NT2/D1 (cell line): Measurements from ENCODE around the gene TM9SF4.

ENCODE experiments used
- DNase-seq: peaks from one replicate; pipeline ENCODE4 v3.0.0-alpha.2; 2011; ENCODE audit warnings: low read depth, low spot score
- H3K27me3 ChIP-seq: 2 replicates; pipeline ENCODE4 v1.6.0; 2011; ENCODE audit warnings: mild to moderate bottlenecking; ENCODE audit not compliant: insufficient read length, insufficient read depth
- H3K36me3 ChIP-seq: 2 replicates; pipeline ENCODE4 v1.6.1; 2011; ENCODE audit warnings: mild to moderate bottlenecking, low read length, mixed read lengths; ENCODE audit not compliant: insufficient read depth, insufficient read length
- H3K4me1 ChIP-seq: 2 replicates; pipeline ENCODE4 v1.5.1; 2011; ENCODE audit not compliant: insufficient read depth, insufficient read length
- H3K4me3 ChIP-seq: 2 replicates; pipeline ENCODE4 v1.5.1; 2011; ENCODE audit warnings: low read depth; ENCODE audit not compliant: insufficient read length
- H3K9ac ChIP-seq: 2 replicates; pipeline ENCODE4 v1.6.0; 2011; ENCODE audit warnings: low read depth; ENCODE audit not compliant: insufficient read length
- H3K9me3 ChIP-seq: 2 replicates; pipeline ENCODE4 v1.5.1; 2011; ENCODE audit warnings: mild to moderate bottlenecking, low read length; ENCODE audit not compliant: insufficient read depth
- SUZ12 ChIP-seq: IDR thresholded peaks from 2 replicates; pipeline ENCODE4 v1.6.1; 2011; ENCODE audit not compliant: insufficient read length, insufficient read depth; ENCODE audit errors: extremely low read depth
- YY1 ChIP-seq: IDR thresholded peaks from 2 replicates; pipeline ENCODE4 v1.6.1; 2011; ENCODE audit not compliant: insufficient read length, insufficient read depth
- ZNF274 ChIP-seq: IDR thresholded peaks from 2 replicates; pipeline ENCODE4 v1.6.1; 2011; ENCODE audit warnings: mild to moderate bottlenecking, low read depth, low read length

The TM9SF4 gene

DNA sequence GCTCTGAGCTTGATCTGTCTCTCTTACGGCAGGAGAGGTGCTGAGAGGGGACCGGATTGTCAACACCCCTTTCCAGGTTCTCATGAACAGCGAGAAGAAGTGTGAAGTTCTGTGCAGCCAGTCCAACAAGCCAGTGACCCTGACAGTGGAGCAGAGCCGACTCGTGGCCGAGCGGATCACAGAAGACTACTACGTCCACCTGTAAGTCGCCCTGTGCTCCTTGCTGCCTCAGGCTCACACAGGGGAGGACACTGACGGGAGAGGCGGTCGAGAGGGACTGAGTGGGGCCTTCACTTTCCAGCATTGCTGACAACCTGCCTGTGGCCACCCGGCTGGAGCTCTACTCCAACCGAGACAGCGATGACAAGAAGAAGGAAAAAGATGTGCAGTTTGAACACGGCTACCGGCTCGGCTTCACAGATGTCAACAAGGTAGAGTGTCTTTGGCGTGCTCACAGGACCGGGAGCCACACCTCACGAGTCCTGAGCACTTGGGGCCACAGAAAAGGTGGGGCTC lies 32.0 kb downstream of the TM9SF4 start:
- DNase-seq = no peak
- H3K9ac ChIP-seq = no peak overlapping the region
- no peaks in the 10 kb centered on the region for H3K4me1 ChIP-seq
- H3K4me3 ChIP-seq = no peak overlapping the region
- no peak for TF ChIP-seq SUZ12
- no peak for TF ChIP-seq ZNF274
- TF ChIP-seq YY1 = no peak
- H3K36me3 ChIP-seq = peaks cover 93% of the 10 kb centered on the region
- no peaks in the 10 kb centered on the region for H3K27me3 ChIP-seq
- H3K9me3 ChIP-seq = no peaks in the 10 kb centered on the region

DNA sequence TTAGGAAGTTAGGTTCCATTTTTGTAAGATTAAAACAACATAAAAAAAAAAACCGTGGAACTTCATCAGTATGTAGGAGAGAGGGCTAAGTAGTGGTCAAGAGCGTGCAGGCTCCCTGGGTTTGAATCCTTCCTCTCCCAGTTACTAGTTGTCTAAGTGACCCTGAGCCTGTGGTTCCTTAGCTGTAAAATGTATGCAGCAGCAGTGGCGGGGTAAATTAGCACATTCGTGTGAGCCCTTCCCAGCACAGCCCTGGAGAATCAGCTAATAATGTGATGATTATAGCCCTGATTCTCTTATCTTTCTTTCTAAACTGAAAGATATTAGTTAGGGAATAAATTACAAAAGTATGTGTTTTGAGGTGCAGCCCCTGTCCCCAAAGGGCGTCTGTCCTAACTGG lies 32.6 kb downstream of the TM9SF4 start:
- TF ChIP-seq YY1 = no peak
- no peak for TF ChIP-seq SUZ12
- TF ChIP-seq ZNF274 = no peak
- H3K9me3 ChIP-seq = no peaks in the 10 kb centered on the region
- H3K4me3 ChIP-seq = no peak overlapping the region
- no peak overlapping the region for H3K9ac ChIP-seq
- H3K36me3 ChIP-seq = peaks cover 93% of the 10 kb centered on the region
- no peaks in the 10 kb centered on the region for H3K4me1 ChIP-seq
- no peak for DNase-seq
- no peaks in the 10 kb centered on the region for H3K27me3 ChIP-seq

DNA sequence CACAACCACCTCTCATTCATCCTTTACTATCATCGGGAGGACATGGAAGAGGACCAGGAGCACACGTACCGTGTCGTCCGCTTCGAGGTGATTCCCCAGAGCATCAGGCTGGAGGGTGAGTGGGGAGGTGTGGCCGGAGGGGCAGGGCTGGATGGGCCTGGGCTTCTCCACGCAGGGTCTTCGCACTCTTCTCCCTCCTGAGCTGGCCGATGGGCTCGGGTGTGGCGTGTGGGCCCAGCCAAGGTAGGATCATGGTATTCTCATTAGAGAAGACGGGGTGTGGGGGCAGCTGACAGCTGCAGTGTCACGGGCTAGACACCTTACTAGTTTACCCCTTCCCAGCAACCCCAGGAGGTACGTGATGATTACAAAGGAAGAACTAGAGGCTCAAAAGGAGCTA lies 33.5 kb downstream of the TM9SF4 start:
- H3K36me3 ChIP-seq = peaks cover 84% of the 10 kb centered on the region
- no peaks in the 10 kb centered on the region for H3K27me3 ChIP-seq
- H3K4me1 ChIP-seq = no peaks in the 10 kb centered on the region
- H3K9me3 ChIP-seq = no peaks in the 10 kb centered on the region
- no peak overlapping the region for H3K4me3 ChIP-seq
- no peak for DNase-seq
- TF ChIP-seq SUZ12 = no peak
- no peak for TF ChIP-seq YY1
- no peak for TF ChIP-seq ZNF274
- no peak overlapping the region for H3K9ac ChIP-seq

DNA sequence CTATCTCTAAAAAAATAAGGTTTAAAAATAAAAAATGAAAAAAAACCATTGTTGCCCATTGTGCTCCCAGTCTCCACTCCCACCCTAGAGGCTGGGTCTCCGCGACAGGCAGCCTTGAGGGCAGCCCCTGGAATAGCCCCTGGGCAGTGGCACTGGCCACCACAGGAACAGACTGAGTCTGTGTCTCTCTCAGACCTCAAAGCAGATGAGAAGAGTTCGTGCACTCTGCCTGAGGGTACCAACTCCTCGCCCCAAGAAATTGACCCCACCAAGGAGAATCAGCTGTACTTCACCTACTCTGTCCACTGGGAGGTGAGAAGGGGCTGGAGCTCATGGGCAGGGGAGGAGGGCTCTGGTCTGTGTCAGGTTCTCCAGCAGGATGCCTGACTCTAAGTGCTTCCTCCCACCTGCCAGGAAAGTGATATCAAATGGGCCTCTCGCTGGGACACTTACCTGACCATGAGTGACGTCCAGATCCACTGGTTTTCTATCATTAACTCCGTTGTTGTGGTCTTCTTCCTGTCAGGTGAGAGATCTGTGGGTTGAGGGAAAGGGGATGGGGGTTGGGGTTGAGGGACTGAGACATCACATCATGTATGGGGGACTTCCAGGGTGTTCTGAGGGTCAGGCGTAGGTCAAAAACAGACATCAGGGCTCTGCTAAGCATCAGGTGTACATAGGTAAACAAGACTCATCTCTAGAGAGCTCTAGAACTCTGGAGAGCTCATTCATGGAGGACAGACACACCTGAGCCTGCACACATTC lies 35.6 kb downstream of the TM9SF4 start:
- Histone ChIP-seq H3K9ac (no peak overlapping the region), H3K4me3 (no peak overlapping the region), H3K9me3 (no peaks in the 10 kb centered on the region), H3K27me3 (no peaks in the 10 kb centered on the region), H3K4me1 (no peaks in the 10 kb centered on the region), H3K36me3 (peaks cover 81% of the 10 kb centered on the region)
- TF ChIP-seq SUZ12 = no peak
- TF ChIP-seq YY1 = no peak
- no peak for TF ChIP-seq ZNF274
- no peak for DNase-seq

DNA sequence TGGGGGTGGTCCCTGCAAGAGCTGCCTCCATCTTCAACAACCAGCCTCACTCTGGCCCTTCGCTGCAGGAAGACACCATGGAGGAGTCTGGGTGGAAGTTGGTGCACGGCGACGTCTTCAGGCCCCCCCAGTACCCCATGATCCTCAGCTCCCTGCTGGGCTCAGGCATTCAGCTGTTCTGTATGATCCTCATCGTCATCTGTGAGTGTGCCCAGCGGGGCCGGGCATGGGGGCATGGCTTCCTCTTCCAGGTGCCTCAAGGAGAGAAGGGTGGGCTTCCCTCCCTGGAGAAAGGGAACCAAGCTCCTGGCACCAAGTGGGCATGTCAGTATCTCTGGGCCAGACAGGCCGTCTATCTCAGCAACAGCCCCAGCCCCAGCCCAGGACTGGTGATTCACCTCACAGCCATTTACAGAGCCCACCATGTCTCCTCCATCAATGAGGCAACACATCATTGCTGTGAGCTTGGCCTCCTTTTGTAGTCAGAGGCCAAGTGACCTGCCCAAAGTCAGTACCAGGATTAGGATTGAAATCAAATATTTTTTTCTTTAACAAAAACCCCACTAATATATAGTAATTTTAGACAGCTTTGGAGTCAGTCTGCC lies 40.2 kb downstream of the TM9SF4 start:
- DNase-seq = no peak
- H3K9ac ChIP-seq = no peak overlapping the region
- H3K4me3 ChIP-seq = no peak overlapping the region
- H3K4me1 ChIP-seq = no peaks in the 10 kb centered on the region
- no peaks in the 10 kb centered on the region for H3K9me3 ChIP-seq
- no peaks in the 10 kb centered on the region for H3K27me3 ChIP-seq
- H3K36me3 ChIP-seq = peaks cover 75% of the 10 kb centered on the region
- TF ChIP-seq YY1 (no peak), ZNF274 (no peak), SUZ12 (no peak)

DNA sequence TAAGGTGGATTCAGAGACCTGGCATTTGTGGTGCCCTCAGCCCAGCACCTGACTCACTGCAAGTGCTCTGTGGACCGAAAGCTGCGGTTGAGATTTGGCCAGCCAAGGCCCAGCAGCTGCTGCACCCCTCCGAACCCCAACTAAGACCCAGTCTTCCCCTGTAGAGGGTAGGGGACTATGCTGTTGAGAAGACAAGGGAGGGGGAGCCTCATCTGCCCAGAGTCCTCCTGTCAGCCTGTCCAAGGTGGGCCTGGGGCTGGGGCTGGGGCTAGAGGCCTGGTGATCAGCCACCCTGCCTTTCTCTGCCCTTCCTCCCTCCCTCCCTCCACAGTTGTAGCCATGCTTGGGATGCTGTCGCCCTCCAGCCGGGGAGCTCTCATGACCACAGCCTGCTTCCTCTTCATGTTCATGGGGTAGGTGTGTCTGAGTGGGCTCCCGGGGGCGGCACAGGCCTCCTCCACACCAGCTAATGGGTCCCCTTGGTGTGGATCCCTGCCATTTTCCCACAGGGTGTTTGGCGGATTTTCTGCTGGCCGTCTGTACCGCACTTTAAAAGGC lies 40.9 kb downstream of the TM9SF4 start:
- Histone ChIP-seq H3K36me3 (peaks cover 68% of the 10 kb centered on the region), H3K9ac (no peak overlapping the region), H3K4me3 (no peak overlapping the region), H3K9me3 (no peaks in the 10 kb centered on the region), H3K4me1 (no peaks in the 10 kb centered on the region), H3K27me3 (no peaks in the 10 kb centered on the region)
- DNase-seq = no peak
- TF ChIP-seq ZNF274 (no peak), SUZ12 (no peak), YY1 (no peak)
